Measurements from ENCODE around the gene UGT1A7.

DNA sequence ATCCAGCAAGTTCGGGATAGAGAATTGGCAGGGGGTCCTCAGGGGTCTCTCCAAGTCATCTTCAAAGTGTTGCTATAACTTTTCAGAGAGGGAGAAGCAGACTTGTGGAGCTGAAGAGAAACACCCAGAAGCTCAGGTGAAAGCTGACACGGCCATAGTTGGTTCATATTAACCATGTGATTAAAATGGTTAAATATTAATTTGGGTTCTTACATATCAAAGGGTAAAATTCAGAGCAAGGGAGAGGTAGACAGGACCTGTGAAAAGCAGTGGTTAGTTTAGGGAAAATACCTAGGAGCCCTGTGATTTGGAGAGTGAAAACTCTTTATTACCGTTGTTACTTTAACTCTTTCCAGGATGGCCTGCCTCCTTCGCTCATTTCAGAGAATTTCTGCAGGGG is 10.9 kb downstream of the UGT1A7 start, which contains the start of gene UGT1A6:
- TF ChIP-seq, protein P1, sequence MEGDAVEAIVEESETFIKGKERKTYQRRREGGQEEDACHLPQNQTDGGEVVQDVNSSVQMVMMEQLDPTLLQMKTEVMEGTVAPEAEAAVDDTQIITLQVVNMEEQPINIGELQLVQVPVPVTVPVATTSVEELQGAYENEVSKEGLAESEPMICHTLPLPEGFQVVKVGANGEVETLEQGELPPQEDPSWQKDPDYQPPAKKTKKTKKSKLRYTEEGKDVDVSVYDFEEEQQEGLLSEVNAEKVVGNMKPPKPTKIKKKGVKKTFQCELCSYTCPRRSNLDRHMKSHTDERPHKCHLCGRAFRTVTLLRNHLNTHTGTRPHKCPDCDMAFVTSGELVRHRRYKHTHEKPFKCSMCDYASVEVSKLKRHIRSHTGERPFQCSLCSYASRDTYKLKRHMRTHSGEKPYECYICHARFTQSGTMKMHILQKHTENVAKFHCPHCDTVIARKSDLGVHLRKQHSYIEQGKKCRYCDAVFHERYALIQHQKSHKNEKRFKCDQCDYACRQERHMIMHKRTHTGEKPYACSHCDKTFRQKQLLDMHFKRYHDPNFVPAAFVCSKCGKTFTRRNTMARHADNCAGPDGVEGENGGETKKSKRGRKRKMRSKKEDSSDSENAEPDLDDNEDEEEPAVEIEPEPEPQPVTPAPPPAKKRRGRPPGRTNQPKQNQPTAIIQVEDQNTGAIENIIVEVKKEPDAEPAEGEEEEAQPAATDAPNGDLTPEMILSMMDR (IDR thresholded peaks at IDR 0.05): no peak
- no peak for TF ChIP-seq POLR2AphosphoS5 (IDR thresholded peaks at IDR 0.05)
- no peak for TF ChIP-seq POLR2A (IDR thresholded peaks at IDR 0.05)

All from prostate gland (tissue), 2 donors.